IMR-90 (cell line): Measurements from ENCODE around the gene FATE1. TPM values are rescaled to one million over a fixed set of nuclear protein-coding genes. Genes with fewer than 3 reads are reported as not detected.

Source experiments
- ATAC-seq: fragments of 200-7000 bp; cut with Tn5 transposase; 2 replicates; pipeline ENCODE4 v1.9.1; 2020; ENCODE audit warnings: low read depth, mild to moderate bottlenecking, moderate library complexity
- BruUV-seq: library from RNA; stranded (reverse); fragments of 400-500 nt; replicated peaks from 2 replicates; lab custom pipeline; 2021; lab: Mats Ljungman, UMichigan
- CTCF ChIA-PET: fragments of 300-600 bp; formaldehyde crosslinking; extraction: SDS; loops from one replicate; lab custom pipeline; 2021; ENCODE audit warnings: antibody characterized with exemption; lab: Yijun Ruan, JAX
- POLR2A ChIA-PET: fragments of 300-600 bp; sonication (Branson Sonifier 250); formaldehyde crosslinking; loops from one replicate; lab custom pipeline; 2022; ENCODE audit warnings: antibody characterized with exemption; ENCODE audit not compliant: unreplicated experiment; lab: Charles Lee
- DNase-seq: peaks from one replicate; pipeline ENCODE4 v3.0.0; 2013
- H2AFZ ChIP-seq: replicated peaks from 2 replicates; pipeline ENCODE3; 2013; ENCODE audit warnings: low read length, mild to moderate bottlenecking; ENCODE audit not compliant: poor library complexity
- H2AK5ac ChIP-seq: 2 replicates; pipeline ENCODE4 v1.6.1; 2013; ENCODE audit warnings: low read depth, low read length, inconsistent platforms
- H2AK9ac ChIP-seq: replicated peaks from 2 replicates; pipeline ENCODE3; 2013; ENCODE audit warnings: mild to moderate bottlenecking, low read depth, low read length, moderate library complexity; ENCODE audit not compliant: poor library complexity
- H2BK120ac ChIP-seq: 2 replicates; pipeline ENCODE4 v1.6.1; 2013; ENCODE audit warnings: low read depth, low read length, inconsistent platforms
- H2BK15ac ChIP-seq: 3 replicates; pipeline ENCODE4 v1.6.1; 2013; ENCODE audit warnings: low read depth, low read length, inconsistent platforms
- H2BK20ac ChIP-seq: 2 replicates; pipeline ENCODE4 v1.6.1; 2013; ENCODE audit warnings: low read depth, mild to moderate bottlenecking, inconsistent platforms, low read length, moderate library complexity
- H2BK5ac ChIP-seq: 2 replicates; pipeline ENCODE4 v1.6.1; 2013; ENCODE audit warnings: mild to moderate bottlenecking, low read depth, low read length, inconsistent platforms; ENCODE audit not compliant: poor library complexity, severe bottlenecking
- H3K14ac ChIP-seq: replicated peaks from 2 replicates; pipeline ENCODE4 v1.6.1; 2013; ENCODE audit warnings: low read depth, low read length, inconsistent platforms
- H3K18ac ChIP-seq: 2 replicates; pipeline ENCODE4 v1.6.1; 2013; ENCODE audit warnings: low read depth, low read length, control low read depth
- H3K23ac ChIP-seq: 2 replicates; pipeline ENCODE4 v1.6.1; 2013; ENCODE audit warnings: low read depth, low read length, inconsistent platforms
- H3K27ac ChIP-seq: 2 replicates; pipeline ENCODE4 v1.5.1; 2013; ENCODE audit warnings: mild to moderate bottlenecking, control low read depth, low read length; ENCODE audit not compliant: insufficient read depth
- H3K27me3 ChIP-seq: 2 replicates; pipeline ENCODE4 v1.6.1; 2013; ENCODE audit warnings: low read length; ENCODE audit not compliant: control insufficient read depth, insufficient read depth
- H3K36me3 ChIP-seq: 2 replicates; pipeline ENCODE4 v1.6.1; 2013; ENCODE audit warnings: low read length, mixed read lengths; ENCODE audit not compliant: control insufficient read depth, insufficient read depth
- H3K4ac ChIP-seq: 2 replicates; pipeline ENCODE4 v1.6.1; 2013; ENCODE audit warnings: low read depth, low read length, inconsistent platforms
- H3K4me1 ChIP-seq: 2 replicates; pipeline ENCODE4 v1.6.1; 2013; ENCODE audit warnings: low read length, mixed read lengths; ENCODE audit not compliant: control insufficient read depth, insufficient read depth
- H3K4me2 ChIP-seq: 2 replicates; pipeline ENCODE4 v1.6.1; 2013; ENCODE audit warnings: low read depth, mild to moderate bottlenecking, control low read depth, low read length, moderate library complexity
- H3K4me3 ChIP-seq: 2 replicates; pipeline ENCODE4 v1.5.1; 2013; ENCODE audit warnings: low read depth, mild to moderate bottlenecking, control low read depth, low read length, moderate library complexity; ENCODE audit not compliant: insufficient read depth
- H3K56ac ChIP-seq: 2 replicates; pipeline ENCODE4 v1.6.1; 2013; ENCODE audit warnings: low read length, inconsistent platforms; ENCODE audit not compliant: insufficient read depth; ENCODE audit errors: extremely low read depth
- H3K79me1 ChIP-seq, 2 experiments: 2 replicates each; pipeline ENCODE4 v1.6.1; 2013; ENCODE audit warnings: low read length in 2 of 2, inconsistent platforms in 1 of 2, low read depth in 1 of 2
- H3K9ac ChIP-seq: 2 replicates; pipeline ENCODE4 v1.6.1; 2013; ENCODE audit warnings: low read depth, low read length, control low read depth
- H3K9me1 ChIP-seq: 2 replicates; pipeline ENCODE4 v1.6.1; 2013; ENCODE audit warnings: low read length, inconsistent platforms; ENCODE audit not compliant: insufficient read depth
- H3K9me3 ChIP-seq: 2 replicates; pipeline ENCODE4 v1.6.1; 2013; ENCODE audit warnings: low read length; ENCODE audit not compliant: control insufficient read depth, insufficient read depth
- H4K20me1 ChIP-seq: 2 replicates; pipeline ENCODE4 v1.6.1; 2013; ENCODE audit warnings: low read length, inconsistent platforms; ENCODE audit not compliant: insufficient read depth
- H4K5ac ChIP-seq: 2 replicates; pipeline ENCODE4 v1.6.1; 2013; ENCODE audit warnings: mild to moderate bottlenecking, low read depth, low read length, control low read depth
- H4K8ac ChIP-seq, 2 experiments: 2 replicates each; pipeline ENCODE4 v1.6.1; 2013; ENCODE audit warnings: low read depth in 2 of 2, low read length in 2 of 2, control low read depth in 1 of 2, inconsistent platforms in 1 of 2
- H4K91ac ChIP-seq: 2 replicates; pipeline ENCODE4 v1.6.1; 2013; ENCODE audit warnings: low read depth, low read length, inconsistent platforms; ENCODE audit not compliant: insufficient read depth
- MAZ ChIP-seq: IDR thresholded peaks from 2 replicates; pipeline ENCODE4 v1.6.1; 2012; ENCODE audit warnings: low read depth, mild to moderate bottlenecking, low read length, improper control_type of control experiment, moderate library complexity, borderline replicate concordance
- MXI1 ChIP-seq: IDR thresholded peaks from 2 replicates; pipeline ENCODE4 v1.6.1; 2012; ENCODE audit warnings: low read depth, mild to moderate bottlenecking, low read length, moderate library complexity, borderline replicate concordance
- RFX5 ChIP-seq: IDR thresholded peaks from 2 replicates; pipeline ENCODE4 v1.8.0; 2012; ENCODE audit warnings: low read depth, mild to moderate bottlenecking, low read length, moderate library complexity
- dilution Hi-C: fragments of 300-500 bp; cut with HindIII; formaldehyde crosslinking; loops from one replicate; pipeline ENCODE4 v1.14.3; 2018; ENCODE audit warnings: low sequenced_read_pairs; ENCODE audit not compliant: unreplicated experiment
- in situ Hi-C: fragments of 300-500 bp; cut with MboI; formaldehyde crosslinking; loops from 3 replicates; pipeline ENCODE4 v1.14.3; 2019; ENCODE audit warnings: low sequenced_read_pairs, inconsistent platforms, mixed read lengths
- intact Hi-C: fragments of 100-400 bp; cut with micrococcal nuclease; formaldehyde crosslinking; loops from 2 replicates; pipeline ENCODE4 v1.10.0; 2022
- polyA plus RNA-seq, 3 experiments: library from polyadenylated mRNA; depleted of rRNA; stranded (reverse); fragments of >200 nt; gene quantifications; 2 replicates each; pipeline ENCODE4 v1.2.3, GENCODE V29; 2012; ENCODE audit warnings: low replicate concordance in 1 of 3
- total RNA-seq: library from RNA; depleted of rRNA; stranded (reverse); fragments of >200 nt; gene quantifications from 2 replicates; pipeline ENCODE4 v1.2.3, GENCODE V29; 2012
- TF ChIP-seq, protein P1 (sequence below): fragments of 150-350 bp; IDR thresholded peaks from 2 replicates; pipeline ENCODE4 v1.6.1; 2017; ENCODE audit warnings: mild to moderate bottlenecking, antibody characterized with exemption, low read length, low read depth
- TF ChIP-seq, protein P2 (sequence below): conservative IDR thresholded peaks from 2 replicates; pipeline ENCODE4 v1.5.1; 2012; ENCODE audit warnings: mild to moderate bottlenecking, low read depth, low read length, improper control_type of control experiment

FATE1 gene
- total and polyA plus RNA-seq, 2 of the 4 experiments (the other 2 are of a cell fraction), result not detected

DNA sequence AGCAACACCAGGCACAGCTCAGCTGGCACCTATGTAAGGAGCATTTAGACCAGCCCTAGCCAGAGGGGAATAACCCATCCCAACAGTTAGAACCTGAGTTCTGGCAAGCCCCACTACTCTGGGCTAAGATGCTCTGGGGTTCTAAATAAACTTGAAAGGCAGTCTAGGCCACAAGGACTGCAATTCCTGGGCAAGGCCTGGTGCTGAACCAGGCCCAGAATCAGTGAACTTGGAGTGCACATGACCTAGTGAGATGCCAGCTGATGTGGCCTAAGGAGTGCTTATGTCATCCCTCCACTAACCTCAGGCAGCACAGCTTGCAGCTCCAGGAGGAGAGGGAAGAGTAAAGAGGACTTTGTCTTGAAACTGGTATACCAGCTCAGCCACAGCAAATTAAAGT lies 28.2 kb upstream of the FATE1 start:
- H3K27me3 ChIP-seq, result no peaks in the 10 kb centered on the region
- in situ Hi-C loops (loop anchor here (25.0 kb wide), 1 partner anchor 525 kb away; no protein-coding TSS in a partner anchor), dilution Hi-C loops (no loop called here), intact Hi-C loops (no loop called here)
- H3K79me1 ChIP-seq, result no peaks in the 10 kb centered on the region
- no peak overlapping the region for H2BK120ac ChIP-seq
- H2BK20ac ChIP-seq, result no peak overlapping the region
- no peaks in the 10 kb centered on the region for H3K36me3 ChIP-seq
- POLR2A ChIA-PET, result no interaction called here
- no peak overlapping the region for H2AK9ac ChIP-seq
- no peaks in the 10 kb centered on the region for H3K4me1 ChIP-seq
- H3K4ac ChIP-seq, result no peak overlapping the region
- H3K27ac ChIP-seq, result no peak overlapping the region
- H3K9ac ChIP-seq, result no peak overlapping the region
- no peak overlapping the region for H3K23ac ChIP-seq
- DNase-seq, result no peak
- no peak overlapping the region for H2AK5ac ChIP-seq
- H4K8ac ChIP-seq, result no peak overlapping the region
- CTCF ChIA-PET, result no interaction called here
- H3K14ac ChIP-seq, result no peak overlapping the region
- no TSS peak for BruUV-seq
- H3K4me3 ChIP-seq, result no peak overlapping the region
- H3K56ac ChIP-seq, result no peak overlapping the region
- H3K9me3 ChIP-seq, result 0 out of 2 replicates have a peak, but pooled peaks cover 5% of the 10 kb centered on the region
- no peak overlapping the region for H3K4me2 ChIP-seq
- no peak for ATAC-seq
- H4K20me1 ChIP-seq, result no peaks in the 10 kb centered on the region
- no peak overlapping the region for H2AFZ ChIP-seq
- H3K9me1 ChIP-seq, result no peaks in the 10 kb centered on the region
- H4K5ac ChIP-seq, result no peak overlapping the region
- no peak for TF ChIP-seq MXI1
- TF ChIP-seq, protein P1, sequence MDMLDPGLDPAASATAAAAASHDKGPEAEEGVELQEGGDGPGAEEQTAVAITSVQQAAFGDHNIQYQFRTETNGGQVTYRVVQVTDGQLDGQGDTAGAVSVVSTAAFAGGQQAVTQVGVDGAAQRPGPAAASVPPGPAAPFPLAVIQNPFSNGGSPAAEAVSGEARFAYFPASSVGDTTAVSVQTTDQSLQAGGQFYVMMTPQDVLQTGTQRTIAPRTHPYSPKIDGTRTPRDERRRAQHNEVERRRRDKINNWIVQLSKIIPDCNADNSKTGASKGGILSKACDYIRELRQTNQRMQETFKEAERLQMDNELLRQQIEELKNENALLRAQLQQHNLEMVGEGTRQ, result no peak
- no peak for TF ChIP-seq RFX5
- no peak for TF ChIP-seq MAZ
- TF ChIP-seq, protein P2, sequence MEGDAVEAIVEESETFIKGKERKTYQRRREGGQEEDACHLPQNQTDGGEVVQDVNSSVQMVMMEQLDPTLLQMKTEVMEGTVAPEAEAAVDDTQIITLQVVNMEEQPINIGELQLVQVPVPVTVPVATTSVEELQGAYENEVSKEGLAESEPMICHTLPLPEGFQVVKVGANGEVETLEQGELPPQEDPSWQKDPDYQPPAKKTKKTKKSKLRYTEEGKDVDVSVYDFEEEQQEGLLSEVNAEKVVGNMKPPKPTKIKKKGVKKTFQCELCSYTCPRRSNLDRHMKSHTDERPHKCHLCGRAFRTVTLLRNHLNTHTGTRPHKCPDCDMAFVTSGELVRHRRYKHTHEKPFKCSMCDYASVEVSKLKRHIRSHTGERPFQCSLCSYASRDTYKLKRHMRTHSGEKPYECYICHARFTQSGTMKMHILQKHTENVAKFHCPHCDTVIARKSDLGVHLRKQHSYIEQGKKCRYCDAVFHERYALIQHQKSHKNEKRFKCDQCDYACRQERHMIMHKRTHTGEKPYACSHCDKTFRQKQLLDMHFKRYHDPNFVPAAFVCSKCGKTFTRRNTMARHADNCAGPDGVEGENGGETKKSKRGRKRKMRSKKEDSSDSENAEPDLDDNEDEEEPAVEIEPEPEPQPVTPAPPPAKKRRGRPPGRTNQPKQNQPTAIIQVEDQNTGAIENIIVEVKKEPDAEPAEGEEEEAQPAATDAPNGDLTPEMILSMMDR, result no peak
- no peak overlapping the region for H2BK5ac ChIP-seq
- H3K18ac ChIP-seq, result no peak overlapping the region
- no peak overlapping the region for H4K91ac ChIP-seq
- H2BK15ac ChIP-seq, result no peak overlapping the region
